Measurements from ENCODE around the gene NUP210. TPM values are rescaled to one million over a fixed set of nuclear protein-coding genes. Genes with fewer than 3 reads are reported as not detected.

NUP210 gene
- total RNA-seq, 1 donor = under 0.01 TPM

- no peak overlapping the region for H3K4me3 ChIP-seq (ENCODE audit: insufficient read depth, low read length)
- peak; percentile 92 for DNase-seq (ENCODE audit: insufficient read length, low spot score, missing footprints)
These were observed 111.7 kb downstream of the NUP210 start for GRCh38 chr3:13308380-13308801.

GRCh38 chr3:13307041-13307440, 113.1 kb downstream of the NUP210 start:
- no peak overlapping the region for H3K4me2 ChIP-seq (ENCODE audit: insufficient read depth, low read length)
- TF ChIP-seq CTCF (IDR thresholded peaks at IDR 0.05; ENCODE audit: extremely low read depth, low read depth, low read length) = no peak

More at GRCh38 chr3:13308380-13308801, 111.7 kb downstream of the NUP210 start:
- no peaks in the 10 kb centered on the region for H3K79me2 ChIP-seq (ENCODE audit: insufficient read depth, low read length)
- TF ChIP-seq CTCF (IDR thresholded peaks at IDR 0.05; ENCODE audit: extremely low read depth, low read depth, low read length) = peak; percentile 32
- H2AFZ ChIP-seq (ENCODE audit: low read length) = no peak overlapping the region
- no peaks in the 10 kb centered on the region for H4K20me1 ChIP-seq (ENCODE audit: insufficient read depth, low read length)
- H3K27me3 ChIP-seq (ENCODE audit: insufficient read depth, low read length) = no peaks in the 10 kb centered on the region
- no peak overlapping the region for H3K27ac ChIP-seq (ENCODE audit: low read depth, low read length)
- H3K4me2 ChIP-seq (ENCODE audit: insufficient read depth, low read length) = no peak overlapping the region
- no peaks in the 10 kb centered on the region for H3K9me3 ChIP-seq (ENCODE audit: low read depth, low read length)
- H3K4me1 ChIP-seq (ENCODE audit: insufficient read depth, low read length) = no peaks in the 10 kb centered on the region
- H3K36me3 ChIP-seq (ENCODE audit: insufficient read depth, low read length) = no peaks in the 10 kb centered on the region

GRCh38 chr3:13305623-13306022, 114.5 kb downstream of the NUP210 start:
- Histone ChIP-seq H3K4me2 (ENCODE audit: insufficient read depth, low read length) (no peak overlapping the region), H2AFZ (ENCODE audit: low read length) (no peak overlapping the region), H3K27me3 (ENCODE audit: insufficient read depth, low read length) (no peaks in the 10 kb centered on the region), H3K27ac (ENCODE audit: low read depth, low read length) (no peak overlapping the region), H3K4me1 (ENCODE audit: insufficient read depth, low read length) (peaks cover 7% of the 10 kb centered on the region), H3K9me3 (ENCODE audit: low read depth, low read length) (no peaks in the 10 kb centered on the region), H3K36me3 (ENCODE audit: insufficient read depth, low read length) (no peaks in the 10 kb centered on the region), H4K20me1 (ENCODE audit: insufficient read depth, low read length) (no peaks in the 10 kb centered on the region), H3K79me2 (ENCODE audit: insufficient read depth, low read length) (no peaks in the 10 kb centered on the region), H3K4me3 (ENCODE audit: insufficient read depth, low read length) (no peak overlapping the region)
- no peak for TF ChIP-seq CTCF (IDR thresholded peaks at IDR 0.05; ENCODE audit: extremely low read depth, low read depth, low read length)
- no peak for DNase-seq (ENCODE audit: insufficient read length, low spot score, missing footprints)

More at GRCh38 chr3:13307041-13307440, 113.1 kb downstream of the NUP210 start:
- no peaks in the 10 kb centered on the region for H3K4me1 ChIP-seq (ENCODE audit: insufficient read depth, low read length)
- no peaks in the 10 kb centered on the region for H4K20me1 ChIP-seq (ENCODE audit: insufficient read depth, low read length)
- DNase-seq (ENCODE audit: insufficient read length, low spot score, missing footprints) = no peak
- no peaks in the 10 kb centered on the region for H3K36me3 ChIP-seq (ENCODE audit: insufficient read depth, low read length)
- H3K27ac ChIP-seq (ENCODE audit: low read depth, low read length) = no peak overlapping the region
- H3K9me3 ChIP-seq (ENCODE audit: low read depth, low read length) = no peaks in the 10 kb centered on the region
- H2AFZ ChIP-seq (ENCODE audit: low read length) = no peak overlapping the region
- H3K4me3 ChIP-seq (ENCODE audit: insufficient read depth, low read length) = no peak overlapping the region
- no peaks in the 10 kb centered on the region for H3K27me3 ChIP-seq (ENCODE audit: insufficient read depth, low read length)
- H3K79me2 ChIP-seq (ENCODE audit: insufficient read depth, low read length) = no peaks in the 10 kb centered on the region

- Histone ChIP-seq H4K20me1 (ENCODE audit: insufficient read depth, low read length) (no peaks in the 10 kb centered on the region), H3K4me1 (ENCODE audit: insufficient read depth, low read length) (peaks cover 7% of the 10 kb centered on the region), H3K4me3 (ENCODE audit: insufficient read depth, low read length) (no peak overlapping the region), H3K27me3 (ENCODE audit: insufficient read depth, low read length) (no peaks in the 10 kb centered on the region), H2AFZ (ENCODE audit: low read length) (no peak overlapping the region), H3K27ac (ENCODE audit: low read depth, low read length) (no peak overlapping the region), H3K9me3 (ENCODE audit: low read depth, low read length) (no peaks in the 10 kb centered on the region), H3K4me2 (ENCODE audit: insufficient read depth, low read length) (no peak overlapping the region), H3K79me2 (ENCODE audit: insufficient read depth, low read length) (no peaks in the 10 kb centered on the region), H3K36me3 (ENCODE audit: insufficient read depth, low read length) (no peaks in the 10 kb centered on the region)
- no peak for TF ChIP-seq CTCF (IDR thresholded peaks at IDR 0.05; ENCODE audit: extremely low read depth, low read depth, low read length)
- DNase-seq (ENCODE audit: insufficient read length, low spot score, missing footprints) = peak; percentile 25
These were observed 116.7 kb downstream of the NUP210 start for GRCh38 chr3:13303410-13303809.
